K562 (cell line): ENCODE measurements around the gene TRMT2A. TPM values are rescaled to one million over a fixed set of nuclear protein-coding genes. Genes with fewer than 3 reads are reported as not detected.

ENCODE experiments used
- EGR1 ChIP-seq: fragments of 450-650 bp; conservative IDR thresholded peaks from 2 replicates; pipeline ENCODE4 v1.6.1; 2017; ENCODE audit warnings: mild to moderate bottlenecking
- GATAD2B ChIP-seq: fragments of 450-650 bp; IDR thresholded peaks from 2 replicates; pipeline ENCODE4 v1.6.1; 2017; ENCODE audit warnings: mild to moderate bottlenecking, borderline replicate concordance
- HNRNPK ChIP-seq: fragments of 200-400 bp; formaldehyde crosslinking; IDR thresholded peaks from one replicate; pipeline ENCODE4 v1.6.1; 2018; ENCODE audit warnings: mild to moderate bottlenecking, low read depth, low read length; ENCODE audit not compliant: poor library complexity, severe bottlenecking
- KDM5B ChIP-seq: fragments of 200-600 bp; sonication (generic); IDR thresholded peaks from 2 replicates; pipeline ENCODE4 v1.6.1; 2012; ENCODE audit warnings: low read depth, mild to moderate bottlenecking, moderate library complexity, low read length, control low read depth, inconsistent platforms; ENCODE audit not compliant: insufficient replicate concordance
- MYNN ChIP-seq, 2 experiments: sonication (generic); formaldehyde crosslinking in 1 of 2; IDR thresholded peaks; 2 replicates each; pipeline versions ENCODE4 v1.5.0 to v1.6.1; 2016 to 2020; ENCODE audit warnings: antibody characterized with exemption in 1 of 2, missing genetic modification reagents in 1 of 2
- TBP ChIP-seq: optimal IDR thresholded peaks from 2 replicates; pipeline ENCODE3; 2011; ENCODE audit warnings: low read depth, low read length, improper control_type of control experiment
- ZNF384 ChIP-seq: IDR thresholded peaks from 2 replicates; pipeline ENCODE4 v1.6.1; 2012; ENCODE audit warnings: low read depth, low read length, improper control_type of control experiment
- ZNF436 ChIP-seq: fragments of 250-450, 450-650 bp; sonication (Bioruptor Pico); formaldehyde crosslinking; IDR thresholded peaks from 2 replicates; pipeline ENCODE4 v1.7.0; 2020; ENCODE audit warnings: mild to moderate bottlenecking
- ZNF584 ChIP-seq: fragments of 200-800 bp; sonication (Bioruptor generic); IDR thresholded peaks from 2 replicates; pipeline ENCODE4 v1.6.1; 2016; ENCODE audit warnings: low read depth, mild to moderate bottlenecking, missing genetic modification characterization, missing compliant biosample characterization
- ZNF589 ChIP-seq: fragments of 200-800 bp; sonication (Bioruptor generic); IDR thresholded peaks from 2 replicates; pipeline ENCODE4 v1.6.1; 2016; ENCODE audit warnings: low read depth, missing genetic modification characterization, missing compliant biosample characterization
- polyA plus RNA-seq, 8 experiments: library from polyadenylated mRNA; depleted of rRNA in 4 of 8; stranded (reverse) in 5 of 8; unstranded in 3 of 8; fragments of >200 nt; fragmentation: Nextera tagmentation in 2 of 8; fragmentation: Illumina TruSeq in 1 of 8; extraction: Ambion mirVana in 2 of 8; extraction: Trizol in 1 of 8; gene quantifications; 2 replicates each; pipeline versions ENCODE4 v1.2.1 to v1.2.3, GENCODE V29; 2011 to 2014; ENCODE audit warnings: inconsistent platforms in 1 of 8, missing spikeins in 1 of 8
- total RNA-seq, 7 experiments: library from RNA; depleted of rRNA in 6 of 7; stranded (reverse); fragments of >200 nt in 6 of 7; fragmentation: Illumina TruSeq in 2 of 7; extraction: Trizol in 2 of 7; gene quantifications; 2 replicates each; pipeline versions ENCODE4 v1.2.1 to v1.2.3, GENCODE V29; 2011 to 2021; ENCODE audit warnings: low replicate concordance in 1 of 7
- TF ChIP-seq, protein P1 (sequence below): fragments of 450-650 bp; IDR thresholded peaks from 2 replicates; pipeline ENCODE4 v1.6.1; 2017; ENCODE audit warnings: antibody characterized with exemption
- TF ChIP-seq, protein P2 (sequence below), 2 experiments: fragments of 450-650 bp in 1 of 2; sonication (generic) in 1 of 2; formaldehyde crosslinking in 1 of 2; IDR thresholded peaks; 2 replicates each; pipeline versions ENCODE4 v1.7.1 to v1.9.0; 2016 to 2022; ENCODE audit warnings: inconsistent platforms in 1 of 2, mild to moderate bottlenecking in 1 of 2, missing genetic modification reagents in 1 of 2
- TF ChIP-seq, protein P3 (sequence below): fragments of 250-450 bp; sonication (Bioruptor Pico); IDR thresholded peaks from 2 replicates; pipeline ENCODE4 v1.5.0; 2021; ENCODE audit warnings: mild to moderate bottlenecking, borderline replicate concordance

Gene TRMT2A
- total and polyA plus RNA-seq, 9 of the 15 experiments (the other 6 are each of a cell fraction or from before 2014, with no cell fraction given) = 1.6 to 265 (median 140) TPM

DNA sequence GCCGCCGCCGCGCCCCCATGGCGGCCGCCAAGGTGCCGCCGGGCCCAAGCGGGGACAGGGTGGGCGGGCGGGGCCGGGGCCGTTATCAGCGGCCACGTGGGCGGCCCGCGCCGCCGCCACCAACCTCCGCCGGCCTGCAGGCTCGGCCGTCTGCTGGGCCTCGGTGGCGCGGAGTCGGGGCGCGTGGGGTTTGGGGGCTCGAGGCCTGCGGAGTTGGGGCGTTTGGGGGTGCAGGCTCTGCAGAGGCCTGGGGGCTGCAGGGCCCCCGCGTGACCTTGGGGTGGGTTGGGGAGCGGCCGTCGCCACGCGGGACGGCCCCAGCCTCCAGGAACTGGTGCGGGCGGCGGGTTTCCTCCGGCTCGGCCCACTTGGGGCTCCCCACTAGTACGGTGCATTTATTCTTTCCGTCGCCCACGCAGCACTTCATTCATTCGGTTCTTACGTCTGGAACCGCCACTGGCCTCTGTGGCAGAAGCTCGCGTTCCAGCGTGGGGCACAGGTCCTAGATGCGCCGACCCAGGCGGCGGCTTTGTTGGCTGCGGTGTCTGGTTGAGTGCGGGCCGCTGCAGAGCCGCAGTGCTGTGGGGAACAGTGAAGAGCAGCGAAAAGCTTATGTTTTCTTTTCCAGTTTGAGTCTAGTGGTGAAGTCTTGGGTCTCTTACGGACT is 740 bp upstream of the TRMT2A start (continued):
- TF ChIP-seq, protein P1, sequence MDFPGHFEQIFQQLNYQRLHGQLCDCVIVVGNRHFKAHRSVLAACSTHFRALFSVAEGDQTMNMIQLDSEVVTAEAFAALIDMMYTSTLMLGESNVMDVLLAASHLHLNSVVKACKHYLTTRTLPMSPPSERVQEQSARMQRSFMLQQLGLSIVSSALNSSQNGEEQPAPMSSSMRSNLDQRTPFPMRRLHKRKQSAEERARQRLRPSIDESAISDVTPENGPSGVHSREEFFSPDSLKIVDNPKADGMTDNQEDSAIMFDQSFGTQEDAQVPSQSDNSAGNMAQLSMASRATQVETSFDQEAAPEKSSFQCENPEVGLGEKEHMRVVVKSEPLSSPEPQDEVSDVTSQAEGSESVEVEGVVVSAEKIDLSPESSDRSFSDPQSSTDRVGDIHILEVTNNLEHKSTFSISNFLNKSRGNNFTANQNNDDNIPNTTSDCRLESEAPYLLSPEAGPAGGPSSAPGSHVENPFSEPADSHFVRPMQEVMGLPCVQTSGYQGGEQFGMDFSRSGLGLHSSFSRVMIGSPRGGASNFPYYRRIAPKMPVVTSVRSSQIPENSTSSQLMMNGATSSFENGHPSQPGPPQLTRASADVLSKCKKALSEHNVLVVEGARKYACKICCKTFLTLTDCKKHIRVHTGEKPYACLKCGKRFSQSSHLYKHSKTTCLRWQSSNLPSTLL = no peak
- TF ChIP-seq ZNF436 (CRISPR knock-in tag) = no peak
- no peak for TF ChIP-seq MYNN (IDR thresholded peaks at IDR 0.05)
- TF ChIP-seq MYNN (CRISPR knock-in tag; IDR thresholded peaks at IDR 0.05) = no peak
- no peak for TF ChIP-seq TBP
- no peak for TF ChIP-seq HNRNPK
- no peak for TF ChIP-seq EGR1
- TF ChIP-seq ZNF584 (CRISPR knock-in tag) = no peak
- TF ChIP-seq KDM5B = peak; percentile 77
- TF ChIP-seq, protein P2, sequence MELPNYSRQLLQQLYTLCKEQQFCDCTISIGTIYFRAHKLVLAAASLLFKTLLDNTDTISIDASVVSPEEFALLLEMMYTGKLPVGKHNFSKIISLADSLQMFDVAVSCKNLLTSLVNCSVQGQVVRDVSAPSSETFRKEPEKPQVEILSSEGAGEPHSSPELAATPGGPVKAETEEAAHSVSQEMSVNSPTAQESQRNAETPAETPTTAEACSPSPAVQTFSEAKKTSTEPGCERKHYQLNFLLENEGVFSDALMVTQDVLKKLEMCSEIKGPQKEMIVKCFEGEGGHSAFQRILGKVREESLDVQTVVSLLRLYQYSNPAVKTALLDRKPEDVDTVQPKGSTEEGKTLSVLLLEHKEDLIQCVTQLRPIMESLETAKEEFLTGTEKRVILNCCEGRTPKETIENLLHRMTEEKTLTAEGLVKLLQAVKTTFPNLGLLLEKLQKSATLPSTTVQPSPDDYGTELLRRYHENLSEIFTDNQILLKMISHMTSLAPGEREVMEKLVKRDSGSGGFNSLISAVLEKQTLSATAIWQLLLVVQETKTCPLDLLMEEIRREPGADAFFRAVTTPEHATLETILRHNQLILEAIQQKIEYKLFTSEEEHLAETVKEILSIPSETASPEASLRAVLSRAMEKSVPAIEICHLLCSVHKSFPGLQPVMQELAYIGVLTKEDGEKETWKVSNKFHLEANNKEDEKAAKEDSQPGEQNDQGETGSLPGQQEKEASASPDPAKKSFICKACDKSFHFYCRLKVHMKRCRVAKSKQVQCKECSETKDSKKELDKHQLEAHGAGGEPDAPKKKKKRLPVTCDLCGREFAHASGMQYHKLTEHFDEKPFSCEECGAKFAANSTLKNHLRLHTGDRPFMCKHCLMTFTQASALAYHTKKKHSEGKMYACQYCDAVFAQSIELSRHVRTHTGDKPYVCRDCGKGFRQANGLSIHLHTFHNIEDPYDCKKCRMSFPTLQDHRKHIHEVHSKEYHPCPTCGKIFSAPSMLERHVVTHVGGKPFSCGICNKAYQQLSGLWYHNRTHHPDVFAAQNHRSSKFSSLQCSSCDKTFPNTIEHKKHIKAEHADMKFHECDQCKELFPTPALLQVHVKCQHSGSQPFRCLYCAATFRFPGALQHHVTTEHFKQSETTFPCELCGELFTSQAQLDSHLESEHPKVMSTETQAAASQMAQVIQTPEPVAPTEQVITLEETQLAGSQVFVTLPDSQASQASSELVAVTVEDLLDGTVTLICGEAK (IDR thresholded peaks at IDR 0.05) = no peak
- TF ChIP-seq, protein P2 (CRISPR knock-in tag; IDR thresholded peaks at IDR 0.05) = no peak
- TF ChIP-seq ZNF589 (CRISPR knock-in tag) = no peak
- peak; percentile 12; the same call in 1 of the 2 replicates for TF ChIP-seq ZNF384
- no peak for TF ChIP-seq GATAD2B
- TF ChIP-seq, protein P3, sequence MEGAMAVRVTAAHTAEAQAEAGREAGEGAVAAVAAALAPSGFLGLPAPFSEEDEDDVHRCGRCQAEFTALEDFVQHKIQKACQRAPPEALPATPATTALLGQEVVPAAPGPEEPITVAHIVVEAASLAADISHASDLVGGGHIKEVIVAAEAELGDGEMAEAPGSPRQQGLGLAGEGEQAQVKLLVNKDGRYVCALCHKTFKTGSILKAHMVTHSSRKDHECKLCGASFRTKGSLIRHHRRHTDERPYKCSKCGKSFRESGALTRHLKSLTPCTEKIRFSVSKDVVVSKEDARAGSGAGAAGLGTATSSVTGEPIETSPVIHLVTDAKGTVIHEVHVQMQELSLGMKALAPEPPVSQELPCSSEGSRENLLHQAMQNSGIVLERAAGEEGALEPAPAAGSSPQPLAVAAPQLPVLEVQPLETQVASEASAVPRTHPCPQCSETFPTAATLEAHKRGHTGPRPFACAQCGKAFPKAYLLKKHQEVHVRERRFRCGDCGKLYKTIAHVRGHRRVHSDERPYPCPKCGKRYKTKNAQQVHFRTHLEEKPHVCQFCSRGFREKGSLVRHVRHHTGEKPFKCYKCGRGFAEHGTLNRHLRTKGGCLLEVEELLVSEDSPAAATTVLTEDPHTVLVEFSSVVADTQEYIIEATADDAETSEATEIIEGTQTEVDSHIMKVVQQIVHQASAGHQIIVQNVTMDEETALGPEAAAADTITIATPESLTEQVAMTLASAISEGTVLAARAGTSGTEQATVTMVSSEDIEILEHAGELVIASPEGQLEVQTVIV (CRISPR knock-in tag) = no peak
